NCI-H460 (cell line): Measurements from ENCODE around the gene DMRT3. TPM values are rescaled to one million over a fixed set of nuclear protein-coding genes. Genes with fewer than 3 reads are reported as not detected.

Source experiments
- DNase-seq: peaks from one replicate; pipeline ENCODE4 v3.0.0-alpha.2; 2016; ENCODE audit warnings: low read depth; ENCODE audit errors: extremely low read depth
- total RNA-seq: library from RNA; depleted of rRNA; stranded (reverse); fragments of >200 nt; shearing (Covaris generic); gene quantifications from 2 replicates; pipeline ENCODE4 v1.2.3, GENCODE V29; 2014

The DMRT3 gene
- total RNA-seq, 1 experiment from 2014 or later = not detected

- no peak for DNase-seq
Observed at GRCh38 chr9:970151-970996, 6.1 kb upstream of the DMRT3 start.

DNA sequence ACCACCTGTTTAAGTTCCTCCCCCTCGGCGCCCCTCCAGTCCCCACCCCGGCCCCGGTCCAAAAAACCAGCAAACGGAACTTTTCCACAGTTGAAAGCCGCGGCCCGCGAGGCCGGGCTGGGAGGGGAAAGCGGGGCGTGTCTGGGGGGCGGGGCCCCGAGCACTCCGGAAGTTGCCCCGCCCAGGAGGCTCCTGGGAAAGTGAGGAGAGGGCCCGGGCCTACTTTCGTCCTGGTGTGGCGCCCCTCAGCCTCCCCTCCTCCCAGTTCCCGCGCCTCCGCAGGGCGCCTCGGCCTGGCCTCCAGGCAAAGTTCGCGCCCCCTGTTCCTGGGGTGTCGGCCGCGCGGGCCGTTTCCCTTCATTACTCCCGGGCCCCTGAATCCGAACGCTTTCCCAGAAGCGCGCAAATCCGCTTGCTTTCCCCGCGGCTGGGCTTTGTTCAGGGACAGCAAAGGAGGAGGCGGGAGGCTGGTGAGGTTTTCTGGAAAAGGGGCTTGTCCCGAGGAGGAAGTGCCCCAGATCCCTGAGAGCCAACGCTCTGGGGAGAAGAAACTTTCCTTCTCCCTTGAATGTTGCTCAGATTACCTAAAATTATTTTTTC, 4.5 kb upstream of the DMRT3 start:
- DNase-seq = no peak

- DNase-seq = no peak
Observed at GRCh38 chr9:972501-973294, 3.8 kb upstream of the DMRT3 start.

GRCh38 chr9:973295-973834, 3.1 kb upstream of the DMRT3 start:
- DNase-seq = no peak

- DNase-seq = no peak
Observed at GRCh38 chr9:974031-974995, 2.1 kb upstream of the DMRT3 start.

GRCh38 chr9:974996-975739, 1.3 kb upstream of the DMRT3 start:
- DNase-seq = no peak

DNA sequence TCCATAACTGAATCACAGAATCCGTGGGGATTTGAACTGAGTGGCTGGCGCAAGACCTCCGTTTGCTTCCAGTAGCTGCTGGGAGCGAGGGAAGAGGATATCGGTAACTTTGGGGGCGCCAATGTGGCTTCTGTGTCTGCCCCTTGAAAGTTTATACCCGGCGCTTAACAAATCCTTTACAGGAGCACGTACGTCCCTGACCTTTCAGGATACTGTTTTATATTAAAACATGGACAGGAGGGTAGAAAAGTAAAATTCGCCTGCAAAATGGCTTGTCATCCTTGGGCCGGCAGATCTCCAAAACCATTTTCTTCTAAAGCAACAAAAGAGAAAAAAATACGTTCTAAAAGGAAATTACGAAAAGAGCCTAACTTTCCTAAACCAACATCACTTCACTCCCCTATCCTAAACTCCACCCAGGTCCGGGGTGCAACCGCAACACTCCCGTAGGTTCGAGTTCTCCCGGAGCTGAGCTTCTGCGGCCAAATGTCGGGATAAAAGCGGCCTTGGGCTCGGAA, 656 bp upstream of the DMRT3 start:
- no peak for DNase-seq

DNA sequence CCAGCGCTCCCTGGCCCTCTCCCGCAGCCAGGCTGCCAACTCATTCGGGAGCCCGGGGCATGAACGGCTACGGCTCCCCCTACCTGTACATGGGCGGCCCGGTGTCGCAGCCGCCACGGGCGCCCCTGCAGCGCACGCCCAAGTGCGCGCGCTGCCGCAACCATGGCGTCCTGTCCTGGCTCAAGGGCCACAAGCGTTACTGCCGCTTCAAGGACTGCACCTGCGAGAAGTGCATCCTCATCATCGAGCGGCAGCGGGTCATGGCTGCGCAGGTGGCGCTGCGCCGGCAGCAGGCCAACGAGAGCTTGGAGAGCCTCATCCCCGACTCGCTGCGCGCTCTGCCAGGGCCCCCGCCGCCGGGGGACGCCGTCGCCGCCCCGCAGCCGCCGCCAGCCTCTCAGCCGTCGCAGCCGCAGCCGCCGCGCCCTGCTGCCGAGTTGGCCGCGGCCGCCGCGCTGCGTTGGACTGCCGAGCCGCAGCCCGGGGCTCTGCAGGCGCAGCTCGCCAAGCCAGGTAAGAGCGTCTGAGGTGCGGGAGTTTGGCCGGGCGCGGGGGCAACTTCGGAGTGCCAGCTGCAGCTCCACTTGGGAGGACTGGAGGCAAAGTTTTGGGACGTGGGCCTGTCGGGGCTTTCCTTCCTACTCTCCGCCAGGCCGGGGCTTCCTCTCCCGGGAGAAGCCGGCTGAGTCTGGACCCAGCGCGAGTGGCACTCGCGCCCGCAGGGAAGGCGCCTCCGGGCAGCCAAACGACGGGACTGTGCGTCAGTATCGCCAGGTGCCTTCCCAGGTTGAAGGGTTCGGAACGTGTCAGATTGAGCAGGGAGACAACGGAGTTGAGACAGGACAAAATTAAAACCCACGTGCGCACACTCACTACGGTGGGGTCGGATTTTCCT, 735 bp downstream of the DMRT3 start:
- DNase-seq = no peak

GRCh38 chr9:977838-978830, 1.7 kb downstream of the DMRT3 start:
- DNase-seq = no peak

GRCh38 chr9:979983-980382, 3.5 kb downstream of the DMRT3 start:
- no peak for DNase-seq

- DNase-seq = no peak
Observed at GRCh38 chr9:980640-981039, 4.2 kb downstream of the DMRT3 start.

GRCh38 chr9:981491-981898, 5.0 kb downstream of the DMRT3 start:
- no peak for DNase-seq

DNA sequence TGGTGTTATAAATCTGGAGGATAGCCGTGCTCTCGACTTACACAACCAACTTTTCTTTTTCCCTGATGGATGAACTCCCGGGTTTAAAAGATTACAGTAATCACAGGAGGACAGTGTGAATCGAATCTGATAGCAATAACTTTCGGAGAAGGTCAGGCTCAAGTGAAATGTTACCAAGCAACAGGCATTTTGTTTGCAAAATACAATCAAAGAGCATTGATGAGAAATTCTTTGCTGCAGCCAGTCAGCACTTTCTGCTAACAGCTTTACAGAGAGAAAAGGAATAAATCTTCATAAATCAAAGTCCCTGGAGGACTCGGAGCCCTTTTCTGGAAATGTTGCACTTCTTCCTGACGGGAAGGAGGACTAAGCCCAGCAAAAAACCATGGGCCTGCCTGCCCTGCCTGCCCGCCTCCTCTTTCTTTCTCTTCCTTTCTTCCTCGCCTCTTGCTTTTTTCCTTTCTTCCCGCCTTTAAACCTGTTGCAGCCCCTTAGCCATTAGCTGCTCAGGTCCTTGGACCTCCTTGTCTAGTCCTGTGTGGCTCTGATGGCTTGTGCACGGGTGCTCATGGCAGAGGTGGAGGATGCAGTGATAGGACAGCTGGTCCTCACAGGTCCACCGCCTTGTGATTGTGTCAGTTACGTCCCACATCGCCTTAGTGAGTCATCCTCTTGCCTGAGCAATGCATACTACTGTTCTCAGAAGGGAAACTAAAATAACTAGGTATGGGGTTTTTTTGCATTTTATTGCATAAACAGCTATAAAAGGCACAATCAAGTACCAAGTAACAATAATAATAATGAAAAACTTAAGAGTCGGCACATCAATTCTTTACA, 6.2 kb downstream of the DMRT3 start:
- DNase-seq = no peak

- no peak for DNase-seq
Observed at GRCh38 chr9:994005-994404, 17.6 kb downstream of the DMRT3 start.

DNA sequence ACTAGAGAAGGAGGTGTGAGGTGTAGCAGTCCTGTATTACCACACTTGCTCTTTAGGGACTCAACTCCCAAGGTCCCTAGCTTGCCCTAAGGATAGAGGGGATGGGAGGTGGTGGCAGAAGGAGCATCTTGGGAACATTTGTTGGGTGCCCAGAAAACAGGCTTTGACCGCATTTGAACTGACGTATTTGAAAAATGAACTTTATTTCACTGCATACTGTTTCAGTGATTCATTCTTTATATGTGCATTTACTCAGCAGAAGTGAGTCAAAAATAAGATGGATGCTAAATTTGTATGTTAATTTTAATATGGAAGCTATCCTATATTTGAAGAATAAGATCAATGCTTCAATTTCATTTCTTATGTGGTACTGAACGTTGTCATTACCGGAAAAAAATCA, 18.7 kb downstream of the DMRT3 start:
- DNase-seq = no peak

GRCh38 chr9:995781-996180, 19.3 kb downstream of the DMRT3 start:
- DNase-seq = no peak
